Gastroesophageal sphincter (tissue), 4 donors: ENCODE data around the gene IRF2. TPM values are rescaled to one million over a fixed set of nuclear protein-coding genes. Genes with fewer than 3 reads are reported as not detected.

ENCODE experiments used
- ATAC-seq: fragments of 150-250 bp; one replicate; pipeline ENCODE4 v1.9.1; 2016; ENCODE audit warnings: mild to moderate bottlenecking, moderate library complexity
- H3K27ac ChIP-seq, 4 donors: fragments of 200-600 bp; sonication (generic) in 3 of 4; 1 replicate in 3 of 4; 2 replicates in 1 of 4; pipeline ENCODE4 v1.5.1; 2016 to 2019
- H3K27me3 ChIP-seq: fragments of 200-600 bp; sonication (generic); one replicate; pipeline ENCODE4 v1.5.1; 2019
- H3K36me3 ChIP-seq, 2 donors: fragments of 200-600 bp; sonication (generic); one replicate each; pipeline ENCODE4 v1.5.1; 2019; ENCODE audit warnings: control low read depth in 1 of 2
- H3K4me1 ChIP-seq, 3 donors: fragments of 200-600 bp; sonication (generic); 1 replicate in 2 of 3; 2 replicates in 1 of 3; pipeline ENCODE4 v1.5.1; 2016 to 2019; ENCODE audit warnings: control low read depth in 2 of 3
- H3K4me3 ChIP-seq, 2 donors: fragments of 200-600 bp; sonication (generic); one replicate each; pipeline ENCODE4 v1.5.1; 2019; ENCODE audit warnings: mild to moderate bottlenecking in 1 of 2, moderate library complexity in 1 of 2
- H3K9me3 ChIP-seq, 3 donors: fragments of 200-600 bp; sonication (generic); one replicate each; pipeline ENCODE4 v1.5.1; 2017 to 2019; ENCODE audit warnings: control low read depth in 2 of 3
- CTCF ChIP-seq, 4 experiments: fragments of 200-600 bp in 2 of 4; fragments of 450-650 bp in 2 of 4; sonication (generic) in 1 of 4; IDR thresholded peaks; one replicate each; pipeline ENCODE4 v1.5.1; 2017 to 2019; ENCODE audit warnings: antibody characterized with exemption in 4 of 4, mild to moderate bottlenecking in 2 of 4, moderate library complexity in 2 of 4
- EP300 ChIP-seq: sonication (generic); formaldehyde crosslinking; IDR thresholded peaks from one replicate; pipeline ENCODE4 v1.6.1; 2017; ENCODE audit warnings: antibody characterized with exemption, mild to moderate bottlenecking
- POLR2A ChIP-seq, 2 donors: fragments of 450-650 bp; IDR thresholded peaks; one replicate each; pipeline ENCODE4 v1.6.1; 2017; ENCODE audit warnings: antibody characterized with exemption in 2 of 2, mild to moderate bottlenecking in 2 of 2, moderate library complexity in 1 of 2
- POLR2AphosphoS5 ChIP-seq: sonication (generic); formaldehyde crosslinking; IDR thresholded peaks from one replicate; pipeline ENCODE4 v1.6.1; 2017; ENCODE audit warnings: antibody characterized with exemption
- WGBS, 2 donors: methylation state at CpG; one replicate each; pipeline ENCODE4 v1.1.5; 2018; ENCODE audit warnings: low coverage in 1 of 2; 5-methylcytosine and 5-hydroxymethylcytosine counted together
- total RNA-seq, 4 donors: library from RNA; depleted of rRNA; stranded (reverse); fragments of >200 nt; gene quantifications; one replicate each; pipeline ENCODE4 v1.1.0, GENCODE V29; 2016

Gene IRF2
- total RNA-seq, 4 donors from 2014 or later: 34.1 to 41.7 (median 35.4) TPM

GRCh38 chr4:184370711-184371389, 103.5 kb downstream of the IRF2 start:
- no peak for TF ChIP-seq EP300
- no peak for TF ChIP-seq POLR2AphosphoS5
- no peak for TF ChIP-seq CTCF (IDR thresholded peaks at IDR 0.05)
- no peak for TF ChIP-seq POLR2A (IDR thresholded peaks at IDR 0.05)
- WGBS, 2 donors: 66 to 67% methylated on average over 4 to 8 of the region's 8 CpGs
- no peak for ATAC-seq
- Histone ChIP-seq H3K4me1 (no peaks in the 10 kb centered on the region), H3K9me3 (no peaks in the 10 kb centered on the region), H3K27ac (no peak overlapping the region), H3K27me3 (no peaks in the 10 kb centered on the region), H3K36me3 (no peaks in the 10 kb centered on the region), H3K4me3 (no peak overlapping the region)

- Histone ChIP-seq H3K27me3 (no peaks in the 10 kb centered on the region), H3K4me3 (no peak overlapping the region), H3K4me1 (no peaks in the 10 kb centered on the region), H3K36me3 (no peaks in the 10 kb centered on the region), H3K9me3 (no peaks in the 10 kb centered on the region), H3K27ac (no peak overlapping the region)
- TF ChIP-seq EP300: no peak
- no peak for ATAC-seq
- WGBS, 2 donors: 94 to 100% methylated on average over 3 of the region's 3 CpGs
Measured at GRCh38 chr4:184369871-184370270, 104.5 kb downstream of the IRF2 start.

- H3K9me3 ChIP-seq: no peaks in the 10 kb centered on the region
- no peak for TF ChIP-seq POLR2AphosphoS5
- no peak for TF ChIP-seq CTCF (IDR thresholded peaks at IDR 0.05)
- TF ChIP-seq POLR2A (IDR thresholded peaks at IDR 0.05): no peak
- no peak for TF ChIP-seq EP300
- no peaks in the 10 kb centered on the region for H3K27me3 ChIP-seq
- no peaks in the 10 kb centered on the region for H3K36me3 ChIP-seq
- H3K27ac ChIP-seq: no peak overlapping the region
- H3K4me3 ChIP-seq: no peak overlapping the region
- no peaks in the 10 kb centered on the region for H3K4me1 ChIP-seq
- ATAC-seq: no peak
Measured at GRCh38 chr4:184368731-184369130, 105.6 kb downstream of the IRF2 start.

GRCh38 chr4:184368290-184368689, 106.1 kb downstream of the IRF2 start:
- H3K9me3 ChIP-seq: no peaks in the 10 kb centered on the region
- no peak for ATAC-seq
- H3K4me1 ChIP-seq: no peaks in the 10 kb centered on the region
- no peak overlapping the region for H3K4me3 ChIP-seq
- no peaks in the 10 kb centered on the region for H3K27me3 ChIP-seq
- H3K36me3 ChIP-seq: no peaks in the 10 kb centered on the region
- TF ChIP-seq CTCF (IDR thresholded peaks at IDR 0.05) (no peak), POLR2A (IDR thresholded peaks at IDR 0.05) (no peak), POLR2AphosphoS5 (no peak), EP300 (no peak)
- 92 to 100% methylated on average over 2 to 3 of the region's 3 CpGs for WGBS, 2 donors
- no peak overlapping the region for H3K27ac ChIP-seq

DNA sequence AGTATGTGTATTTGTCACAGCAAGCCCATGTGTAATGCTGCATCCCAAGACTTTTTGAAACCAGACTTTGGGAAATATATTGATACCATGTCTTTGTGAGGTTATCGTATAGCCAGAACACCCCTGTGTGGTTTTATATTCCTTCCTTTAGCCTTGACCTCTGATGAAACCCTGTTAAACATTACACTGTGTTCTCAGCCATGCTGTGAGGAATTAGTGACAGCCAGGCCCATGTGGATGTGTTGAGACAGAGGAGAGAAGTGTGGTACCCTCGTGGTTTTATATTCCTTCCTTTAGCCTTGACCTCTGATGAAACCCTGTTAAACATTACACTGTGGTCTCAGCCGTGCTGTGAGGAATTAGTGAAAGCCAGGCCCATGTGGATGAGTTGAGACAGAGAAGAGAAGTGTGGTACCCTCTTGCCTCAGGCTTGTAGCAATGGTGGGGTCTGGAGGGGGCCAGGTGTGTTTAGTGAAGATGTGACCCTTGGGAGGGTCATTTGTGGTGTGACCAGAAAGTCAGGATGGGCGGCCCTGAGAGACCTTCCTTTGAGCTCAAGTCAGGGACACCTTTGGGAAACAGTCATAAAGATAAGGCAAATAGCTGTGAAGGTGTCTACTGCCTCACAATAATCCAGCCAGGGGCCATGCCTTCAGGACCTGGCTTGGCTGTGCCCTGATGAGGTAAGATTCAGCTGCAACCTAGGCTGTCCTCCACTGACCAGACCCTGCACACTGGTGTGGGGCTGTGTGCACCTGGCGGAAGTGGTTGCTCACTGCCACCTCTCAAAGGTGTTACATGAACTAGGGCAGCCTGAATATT, 110.0 kb downstream of the IRF2 start:
- no peaks in the 10 kb centered on the region for H3K27me3 ChIP-seq
- peaks cover 0 to 5% (median 0%) of the 10 kb centered on the region in 3 donors for H3K4me1 ChIP-seq
- 72 to 83% methylated on average over 1 to 4 of the region's 5 CpGs for WGBS, 2 donors
- ATAC-seq: no peak
- no peaks in the 10 kb centered on the region for H3K9me3 ChIP-seq
- H3K36me3 ChIP-seq: no peaks in the 10 kb centered on the region
- no peak overlapping the region for H3K4me3 ChIP-seq
- H3K27ac ChIP-seq: no peak overlapping the region
- TF ChIP-seq POLR2AphosphoS5 (no peak), POLR2A (IDR thresholded peaks at IDR 0.05) (no peak), EP300 (no peak), CTCF (IDR thresholded peaks at IDR 0.05) (no peak)
